Activated gamma-delta T cell (primary cell): ENCODE data around the gene GALNT16.
"Not testable (repeated sequence)": the region's sequence is repeated elsewhere in the genome, so short reads cannot be mapped to it uniquely, and the experiment has no call there.

Experiments used
- DNase-seq: peaks from one replicate; lab custom pipeline; 2025; lab: John Stamatoyannopoulos, UW

GALNT16 gene

DNA sequence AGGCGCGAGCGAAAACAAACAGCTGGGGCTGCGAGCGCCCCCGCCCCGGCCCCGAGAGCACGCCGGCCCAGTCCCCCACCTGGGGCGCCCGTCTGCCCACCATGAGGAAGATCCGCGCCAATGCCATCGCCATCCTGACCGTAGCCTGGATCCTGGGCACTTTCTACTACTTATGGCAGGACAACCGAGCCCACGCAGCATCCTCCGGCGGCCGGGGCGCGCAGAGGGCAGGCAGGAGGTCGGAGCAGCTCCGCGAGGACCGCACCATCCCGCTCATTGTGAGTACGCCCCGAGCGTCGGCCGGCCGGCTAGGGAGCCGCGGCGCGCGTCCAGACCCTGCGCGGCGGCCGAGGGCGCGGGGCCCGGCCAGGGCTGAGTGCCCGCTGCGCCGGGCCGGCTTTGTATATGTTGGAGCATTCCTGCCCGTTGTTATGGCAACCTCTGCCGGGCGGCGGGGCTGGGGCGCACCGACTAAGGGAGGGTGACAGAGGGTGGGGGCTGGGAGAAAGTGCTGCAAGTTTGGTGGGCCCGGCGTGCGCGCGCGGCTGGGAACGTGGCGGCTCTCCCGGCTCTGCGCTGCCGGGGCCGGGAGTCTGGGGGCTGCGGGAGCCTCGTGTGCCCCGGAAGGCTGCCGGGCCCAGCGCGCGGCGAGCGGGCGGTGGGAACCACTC, 367 bp downstream of the GALNT16 start:
- DNase-seq = no peak

DNA sequence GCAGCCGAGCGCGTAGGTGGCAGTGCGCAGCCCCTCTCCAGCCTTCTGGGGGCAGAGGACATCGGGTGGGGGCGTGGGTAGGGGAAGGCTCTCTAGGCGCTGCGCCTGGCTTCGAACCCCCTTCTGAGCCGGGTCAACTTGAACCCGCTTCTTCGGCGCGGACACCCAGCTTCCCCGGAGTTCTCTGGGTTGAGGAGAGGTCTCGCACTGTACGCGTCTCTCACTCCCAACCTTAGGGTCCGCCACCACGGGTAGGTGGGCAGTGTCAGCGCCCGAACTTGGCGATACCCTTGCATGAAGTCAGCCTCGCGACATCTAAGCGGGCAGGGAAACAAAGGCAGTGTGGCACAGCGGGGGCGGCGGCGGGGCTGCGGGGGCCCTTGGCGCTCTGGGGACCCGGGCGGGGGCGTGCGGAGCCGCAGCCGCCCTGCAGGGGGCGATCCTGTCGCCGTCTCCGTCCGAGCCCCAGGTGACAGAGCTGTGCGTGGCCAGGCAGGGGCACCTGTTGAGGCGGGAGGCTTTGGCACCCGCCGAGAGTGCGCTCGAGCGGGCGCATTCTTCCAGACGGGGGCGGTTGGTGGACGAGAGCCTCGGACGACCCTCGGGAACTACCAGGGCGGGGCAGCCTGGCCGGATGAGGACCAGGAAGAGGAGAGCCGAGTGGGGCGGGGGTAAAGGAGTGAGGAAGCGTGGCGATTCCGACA, 1.1 kb downstream of the GALNT16 start:
- DNase-seq = no peak

GRCh38 chr14:69261761-69262331, 1.9 kb downstream of the GALNT16 start:
- no peak for DNase-seq

DNA sequence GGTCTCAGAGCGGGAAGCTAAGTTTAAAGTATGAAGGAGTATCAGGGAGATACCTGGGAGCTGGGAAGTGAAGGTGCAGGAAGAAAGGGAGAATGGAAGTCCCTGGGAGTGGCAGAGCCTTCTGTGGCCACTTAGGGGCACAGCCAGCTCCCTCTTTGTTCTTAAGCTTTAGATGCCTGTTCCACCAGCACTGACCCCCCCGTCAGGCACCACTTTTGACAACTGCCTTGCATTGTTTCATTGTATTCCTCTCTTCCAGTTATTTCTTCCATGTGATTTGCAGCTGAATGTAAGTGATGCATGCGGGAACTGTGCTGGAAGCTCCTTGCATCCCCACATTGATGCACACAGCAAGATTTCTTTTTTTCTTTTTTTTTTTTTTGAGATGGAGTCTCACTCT, 2.6 kb downstream of the GALNT16 start:
- DNase-seq = no peak

GRCh38 chr14:69263364-69263763, 3.4 kb downstream of the GALNT16 start:
- no peak for DNase-seq

DNA sequence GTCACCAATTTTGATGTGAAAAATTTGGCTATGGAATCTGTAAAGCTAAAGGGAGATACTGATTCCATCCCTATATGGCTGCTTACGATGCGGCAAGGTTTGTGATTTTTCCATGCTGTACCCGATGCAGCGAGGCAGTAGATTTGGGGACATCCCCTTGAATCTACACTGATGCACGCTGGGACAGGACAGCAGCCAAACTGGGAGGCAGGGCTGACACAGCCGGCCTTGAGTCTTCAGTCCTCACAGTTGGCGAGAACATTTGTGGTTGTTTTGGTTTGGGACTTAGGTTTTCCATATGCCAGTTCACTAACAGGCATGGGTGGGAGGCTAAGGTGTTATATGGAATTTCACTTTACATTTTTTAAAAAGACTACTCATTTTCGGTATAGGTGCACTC, 3.8 kb downstream of the GALNT16 start:
- DNase-seq = no peak

DNA sequence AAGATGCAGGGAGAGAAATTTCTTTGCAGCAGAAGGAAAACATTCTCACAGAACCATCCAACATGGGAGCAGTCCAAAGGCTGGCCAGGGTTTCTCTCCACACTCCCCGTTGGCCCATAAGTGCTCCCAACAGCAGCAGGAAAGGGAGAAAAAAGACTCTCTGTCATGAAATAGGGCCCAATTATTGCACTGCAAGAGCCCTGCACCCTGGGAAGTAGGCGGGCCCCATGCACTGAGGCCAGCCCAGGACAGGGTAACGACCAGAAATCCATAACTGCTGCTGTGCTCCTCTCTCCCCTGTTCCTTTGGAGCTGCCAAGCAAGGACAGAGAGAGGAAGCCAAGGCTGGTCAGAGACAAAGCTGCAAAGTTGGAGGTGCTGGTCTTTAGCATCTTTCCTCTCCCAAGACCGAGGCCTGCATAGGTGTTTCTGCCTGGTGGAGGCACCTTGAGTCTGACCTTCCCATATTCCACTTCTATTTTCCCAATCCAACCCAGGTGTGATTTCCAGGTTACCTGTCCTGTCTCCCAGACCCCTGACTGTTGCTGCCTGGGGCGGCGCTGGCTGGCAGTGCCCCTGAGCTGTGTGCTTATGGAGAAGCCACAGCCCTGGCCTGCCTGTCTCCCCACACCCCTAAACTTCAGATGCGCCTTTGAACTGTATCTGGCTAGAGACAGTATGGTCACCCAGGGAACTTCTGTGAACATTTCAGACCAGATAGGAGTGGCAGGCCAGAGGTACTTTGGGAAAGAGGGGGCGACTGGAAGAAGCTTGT, 6.8 kb downstream of the GALNT16 start:
- no peak for DNase-seq

GRCh38 chr14:69267492-69267891, 7.5 kb downstream of the GALNT16 start:
- DNase-seq = no peak

- no peak for DNase-seq
These were observed 8.3 kb downstream of the GALNT16 start for GRCh38 chr14:69268223-69268622.

GRCh38 chr14:69268763-69269162, 8.8 kb downstream of the GALNT16 start:
- no peak for DNase-seq

- DNase-seq = no peak
These were observed 9.4 kb downstream of the GALNT16 start for GRCh38 chr14:69269381-69269780.

GRCh38 chr14:69270097-69270496, 10.1 kb downstream of the GALNT16 start:
- DNase-seq = no peak

- no peak for DNase-seq
These were observed 11.1 kb downstream of the GALNT16 start for GRCh38 chr14:69270795-69271708.

GRCh38 chr14:69274321-69274720, 14.4 kb downstream of the GALNT16 start:
- DNase-seq = no peak

- DNase-seq = no peak
These were observed 15.4 kb downstream of the GALNT16 start for GRCh38 chr14:69275331-69275730.

DNA sequence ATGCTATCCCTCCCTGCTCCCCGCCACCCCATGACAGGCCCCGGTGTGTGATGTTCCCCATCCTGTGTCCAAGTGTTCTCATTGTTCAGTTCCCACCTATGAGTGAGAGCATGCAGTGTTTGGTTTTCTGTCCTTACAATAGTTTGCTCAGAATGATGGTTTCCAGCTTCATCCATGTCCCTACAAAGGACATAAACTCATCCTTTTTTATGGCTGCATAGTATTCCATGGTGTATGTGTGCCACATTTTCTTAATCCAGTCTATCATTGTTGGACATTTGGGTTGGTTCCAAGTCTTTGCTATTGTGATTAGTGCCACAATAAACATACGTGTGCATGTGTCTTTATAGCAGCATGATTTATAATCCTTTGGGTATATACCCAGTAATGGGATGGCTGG, 17.4 kb downstream of the GALNT16 start:
- not testable (repeated sequence) for DNase-seq

DNA sequence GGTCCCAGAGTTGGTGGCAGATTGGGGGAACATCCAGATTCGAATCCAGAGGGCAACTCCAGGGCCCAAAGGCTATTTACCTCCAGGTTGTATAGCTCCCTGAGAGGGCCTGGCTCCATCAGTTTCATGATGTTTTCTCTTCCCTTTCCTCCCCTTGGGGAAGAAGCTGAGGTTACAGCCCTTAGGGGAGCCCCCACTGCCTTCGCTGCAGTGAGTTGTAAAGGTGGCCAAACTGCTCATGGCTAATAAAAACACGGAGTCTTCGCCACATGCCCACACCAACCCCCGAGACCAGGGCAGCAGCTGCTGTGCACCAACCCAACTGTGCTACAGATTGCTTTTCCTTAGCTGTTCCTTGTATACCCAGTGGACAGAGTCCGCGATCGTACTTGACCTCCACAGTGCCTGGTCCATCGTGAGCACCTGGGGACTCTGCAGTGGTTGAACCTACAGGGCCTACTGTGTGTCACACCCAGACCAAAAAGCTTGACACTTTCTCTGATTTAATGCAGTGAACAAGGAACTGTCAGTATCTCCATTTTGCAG, 20.9 kb downstream of the GALNT16 start:
- DNase-seq = no peak

- DNase-seq = no peak
These were observed 21.7 kb downstream of the GALNT16 start for GRCh38 chr14:69281450-69282169.

DNA sequence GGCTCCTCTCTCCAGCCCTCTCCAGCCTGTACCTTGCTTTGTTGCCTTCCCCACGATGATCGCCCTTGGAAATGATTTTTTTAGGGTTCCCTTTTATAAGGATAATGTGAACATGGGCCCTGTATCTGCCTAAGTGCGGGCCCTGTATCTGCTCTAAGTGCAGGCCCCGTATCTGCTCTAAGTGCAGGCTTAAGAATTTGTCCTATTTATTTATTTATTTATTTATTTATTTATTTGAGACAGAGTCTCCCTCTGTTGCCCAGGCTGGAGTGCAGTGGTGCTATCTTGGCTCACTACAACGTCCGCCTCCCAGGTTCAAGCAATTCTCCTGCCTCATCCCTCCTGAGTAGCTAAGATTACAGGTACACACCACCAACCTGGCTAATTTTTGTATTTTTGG, 22.5 kb downstream of the GALNT16 start:
- no peak for DNase-seq

DNA sequence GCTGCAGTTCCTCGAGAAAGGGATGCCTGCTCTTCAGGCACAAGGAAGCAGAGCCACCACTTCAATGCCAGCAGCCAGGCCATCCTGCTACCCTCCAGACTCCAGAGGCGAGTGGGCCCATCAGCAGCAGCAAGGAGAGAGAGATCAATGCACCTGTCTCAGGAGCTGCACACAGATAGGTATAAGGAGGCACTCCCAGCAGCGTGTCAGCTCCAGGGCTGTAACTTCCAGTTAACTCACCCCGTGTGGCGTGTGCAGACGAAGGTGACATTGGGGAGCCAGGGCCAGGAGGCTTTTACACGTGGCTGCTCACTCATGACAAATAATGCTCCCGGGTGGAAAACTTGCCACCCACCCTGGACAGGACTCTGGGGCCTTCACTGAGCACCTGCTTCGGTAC, 24.2 kb downstream of the GALNT16 start:
- DNase-seq = no peak
